ENCODE measurements around the gene ACP1. TPM values are rescaled to one million over a fixed set of nuclear protein-coding genes. Genes with fewer than 3 reads are reported as not detected.

Gene ACP1
- total and polyA plus RNA-seq, 10 of the 15 experiments (the other 5 are each of a cell fraction or from before 2014, with no cell fraction given): 120 to 468 (median 175) TPM

- Histone ChIP-seq H3K9ac (ENCODE audit: control insufficient read depth, insufficient read depth, low read length) (no peak overlapping the region), H3K27me3 (replicated peaks in 1 of 2; ENCODE audit: control insufficient read depth in 2 of 2, insufficient read depth in 2 of 2, low read length in 1 of 2) (peaks cover 2 to 3% of the 10 kb centered on the region in 2 experiments; a peak in 2 of 4 replicates), H3K9me3 (replicated peaks; ENCODE audit: control insufficient read depth, insufficient read depth, low read length) (no peaks in the 10 kb centered on the region), H3K79me2 (ENCODE audit: control insufficient read depth, insufficient read depth, low read length) (no peaks in the 10 kb centered on the region), H3K27ac (ENCODE audit: control insufficient read depth, insufficient read depth) (no peak overlapping the region), H4K20me1 (ENCODE audit: control insufficient read depth, insufficient read depth) (no peaks in the 10 kb centered on the region), H3K4me1 (ENCODE audit: control insufficient read depth, insufficient read depth, low read length) (no peaks in the 10 kb centered on the region), H3K4me2 (ENCODE audit: control insufficient read depth, insufficient read depth) (no peak overlapping the region; the same call in 1 of the 2 replicates), H3K4me3 (no peak overlapping the region), H2AFZ (ENCODE audit: control insufficient read depth, low read depth, low read length) (no peak overlapping the region), H3K36me3 (ENCODE audit: control insufficient read depth in 2 of 2, insufficient read depth in 2 of 2, low read length in 1 of 2) (no peaks in the 10 kb centered on the region)
- RAD21 ChIA-PET (ENCODE audit: unreplicated experiment): no interaction called here
- no peak for DNase-seq (ENCODE audit: low read depth, low spot score)
- ATAC-seq: no peak
- SMC1A ChIA-PET (ENCODE audit: uncharacterized antibody, unreplicated experiment): interaction anchor here (1.0 kb wide), 1 partner anchor 112 kb away, joined by 3 read pairs; no protein-coding TSS in a partner anchor
- BruUV-seq (replicated peaks): no TSS peak
- intact Hi-C loops (cut with micrococcal nuclease; ENCODE audit: unreplicated experiment): no loop called here
- FAIRE-seq: no peak
- POLR2A ChIA-PET: no interaction called here
- TF ChIP-seq, protein P1, sequence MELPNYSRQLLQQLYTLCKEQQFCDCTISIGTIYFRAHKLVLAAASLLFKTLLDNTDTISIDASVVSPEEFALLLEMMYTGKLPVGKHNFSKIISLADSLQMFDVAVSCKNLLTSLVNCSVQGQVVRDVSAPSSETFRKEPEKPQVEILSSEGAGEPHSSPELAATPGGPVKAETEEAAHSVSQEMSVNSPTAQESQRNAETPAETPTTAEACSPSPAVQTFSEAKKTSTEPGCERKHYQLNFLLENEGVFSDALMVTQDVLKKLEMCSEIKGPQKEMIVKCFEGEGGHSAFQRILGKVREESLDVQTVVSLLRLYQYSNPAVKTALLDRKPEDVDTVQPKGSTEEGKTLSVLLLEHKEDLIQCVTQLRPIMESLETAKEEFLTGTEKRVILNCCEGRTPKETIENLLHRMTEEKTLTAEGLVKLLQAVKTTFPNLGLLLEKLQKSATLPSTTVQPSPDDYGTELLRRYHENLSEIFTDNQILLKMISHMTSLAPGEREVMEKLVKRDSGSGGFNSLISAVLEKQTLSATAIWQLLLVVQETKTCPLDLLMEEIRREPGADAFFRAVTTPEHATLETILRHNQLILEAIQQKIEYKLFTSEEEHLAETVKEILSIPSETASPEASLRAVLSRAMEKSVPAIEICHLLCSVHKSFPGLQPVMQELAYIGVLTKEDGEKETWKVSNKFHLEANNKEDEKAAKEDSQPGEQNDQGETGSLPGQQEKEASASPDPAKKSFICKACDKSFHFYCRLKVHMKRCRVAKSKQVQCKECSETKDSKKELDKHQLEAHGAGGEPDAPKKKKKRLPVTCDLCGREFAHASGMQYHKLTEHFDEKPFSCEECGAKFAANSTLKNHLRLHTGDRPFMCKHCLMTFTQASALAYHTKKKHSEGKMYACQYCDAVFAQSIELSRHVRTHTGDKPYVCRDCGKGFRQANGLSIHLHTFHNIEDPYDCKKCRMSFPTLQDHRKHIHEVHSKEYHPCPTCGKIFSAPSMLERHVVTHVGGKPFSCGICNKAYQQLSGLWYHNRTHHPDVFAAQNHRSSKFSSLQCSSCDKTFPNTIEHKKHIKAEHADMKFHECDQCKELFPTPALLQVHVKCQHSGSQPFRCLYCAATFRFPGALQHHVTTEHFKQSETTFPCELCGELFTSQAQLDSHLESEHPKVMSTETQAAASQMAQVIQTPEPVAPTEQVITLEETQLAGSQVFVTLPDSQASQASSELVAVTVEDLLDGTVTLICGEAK (IDR thresholded peaks at IDR 0.05; ENCODE audit: borderline replicate concordance): no peak
- no peak for TF ChIP-seq MAX (IDR thresholded peaks at IDR 0.05; ENCODE audit: low read depth, low read length)
- no peak for TF ChIP-seq CHD4 (IDR thresholded peaks at IDR 0.05)
- in situ Hi-C loops (cut with MboI): no loop called here
- CTCF ChIA-PET: interaction anchor here (1.7 kb wide), 1 partner anchor 9 kb away, joined by 5 read pairs; no protein-coding TSS in a partner anchor
- WGBS (ENCODE audit: insufficient coverage, insufficient replicate concordance, low lambda C conversion rate, missing lambda C conversion rate): under 1% methylated on average over 16 of the region's 42 CpGs
Measured at GRCh38 chr2:288758-289361, 24.1 kb downstream of the ACP1 start.
